AG09319 (cell line): ENCODE measurements around the gene WNK2.

Experiments used
- DNase-seq: peaks from one replicate; pipeline ENCODE4 v3.0.0-alpha.2; 2010; ENCODE audit warnings: low read depth; ENCODE audit errors: extremely low read depth
- CTCF ChIP-seq: IDR thresholded peaks from 2 replicates; pipeline ENCODE4 v1.5.1; 2011; ENCODE audit warnings: low read depth, mild to moderate bottlenecking, inconsistent platforms, low read length, moderate library complexity

WNK2 gene

GRCh38 chr9:93294011-93294410 lies 110.1 kb downstream of the WNK2 start:
- TF ChIP-seq CTCF, result no peak
- DNase-seq, result no peak

GRCh38 chr9:93295031-93295430 lies 111.1 kb downstream of the WNK2 start:
- DNase-seq, result no peak
- no peak for TF ChIP-seq CTCF

GRCh38 chr9:93295456-93296076 lies 111.6 kb downstream of the WNK2 start:
- no peak for DNase-seq
- TF ChIP-seq CTCF, result no peak

- DNase-seq, result no peak
Measured at GRCh38 chr9:93296889-93297480, 113.0 kb downstream of the WNK2 start.

GRCh38 chr9:93297659-93298497 lies 113.9 kb downstream of the WNK2 start:
- no peak for TF ChIP-seq CTCF
- no peak for DNase-seq

More at GRCh38 chr9:93296889-93297480, 113.0 kb downstream of the WNK2 start:
- TF ChIP-seq CTCF, result no peak

- no peak for TF ChIP-seq CTCF
- DNase-seq, result no peak
Measured at GRCh38 chr9:93298498-93299417, 114.8 kb downstream of the WNK2 start.
